HepG2 (cell line): ENCODE data around the gene PIANP. TPM values are rescaled to one million over a fixed set of nuclear protein-coding genes. Genes with fewer than 3 reads are reported as not detected.
A peak's percentile ranks its signal among the peaks of the same experiment; 100 is the strongest.

ENCODE experiments used
- BCL6 ChIP-seq: IDR thresholded peaks from 2 replicates; pipeline ENCODE4 v1.6.1; 2016; ENCODE audit warnings: missing genetic modification reagents, missing compliant biosample characterization
- BRD4 ChIP-seq: sonication (generic); formaldehyde crosslinking; IDR thresholded peaks from 2 replicates; pipeline ENCODE4 v1.4.0; 2020; ENCODE audit warnings: missing genetic modification reagents
- FOXA3 ChIP-seq: IDR thresholded peaks from 2 replicates; pipeline ENCODE4 v1.6.1; 2016; ENCODE audit warnings: missing genetic modification reagents, missing compliant biosample characterization
- GFI1 ChIP-seq: sonication (generic); formaldehyde crosslinking; IDR thresholded peaks from 2 replicates; pipeline ENCODE4 v1.5.0; 2020; ENCODE audit warnings: missing genetic modification reagents, mild to moderate bottlenecking, borderline replicate concordance
- HNF1B ChIP-seq: sonication (generic); formaldehyde crosslinking; IDR thresholded peaks from 2 replicates; pipeline ENCODE4 v1.5.1; 2020; ENCODE audit warnings: mild to moderate bottlenecking, moderate library complexity, missing genetic modification reagents
- JDP2 ChIP-seq: sonication (generic); formaldehyde crosslinking; IDR thresholded peaks from 2 replicates; pipeline ENCODE4 v1.8.1; 2022; ENCODE audit warnings: missing genetic modification reagents, borderline replicate concordance
- MTF2 ChIP-seq: sonication (generic); formaldehyde crosslinking; IDR thresholded peaks from 2 replicates; pipeline ENCODE4 v1.5.0; 2020; ENCODE audit warnings: missing genetic modification reagents, borderline replicate concordance
- POLR2AphosphoS5 ChIP-seq: IDR thresholded peaks from 2 replicates; pipeline ENCODE4 v1.6.1; 2012; ENCODE audit warnings: low read depth, low read length
- SNAPC4 ChIP-seq: sonication (generic); formaldehyde crosslinking; IDR thresholded peaks from 2 replicates; pipeline ENCODE4 v1.4.0; 2020; ENCODE audit warnings: mild to moderate bottlenecking, missing genetic modification reagents
- THRA ChIP-seq: sonication (generic); formaldehyde crosslinking; IDR thresholded peaks from 2 replicates; pipeline ENCODE4 v1.4.0; 2020; ENCODE audit warnings: missing genetic modification reagents, borderline replicate concordance
- ZBTB26 ChIP-seq: IDR thresholded peaks from 2 replicates; pipeline ENCODE4 v1.6.1; 2016; ENCODE audit warnings: missing compliant biosample characterization, missing genetic modification reagents, borderline replicate concordance
- ZBTB46 ChIP-seq: sonication (generic); formaldehyde crosslinking; IDR thresholded peaks from 2 replicates; pipeline ENCODE4 v1.4.0; 2020; ENCODE audit warnings: mild to moderate bottlenecking, missing genetic modification reagents, borderline replicate concordance
- ZMAT5 ChIP-seq: sonication (generic); formaldehyde crosslinking; IDR thresholded peaks from 2 replicates; pipeline ENCODE4 v1.5.0; 2020; ENCODE audit warnings: mild to moderate bottlenecking, low read depth, missing genetic modification reagents, borderline replicate concordance
- ZMYM4 ChIP-seq: sonication (generic); formaldehyde crosslinking; IDR thresholded peaks from 2 replicates; pipeline ENCODE4 v1.8.1; 2023; ENCODE audit warnings: mild to moderate bottlenecking, missing genetic modification reagents
- ZNF101 ChIP-seq: sonication (generic); formaldehyde crosslinking; IDR thresholded peaks from 2 replicates; pipeline ENCODE4 v1.4.0; 2020; ENCODE audit warnings: mild to moderate bottlenecking, low read depth, missing genetic modification reagents, borderline replicate concordance
- ZNF709 ChIP-seq: sonication (generic); formaldehyde crosslinking; IDR thresholded peaks from 2 replicates; pipeline ENCODE4 v1.5.0; 2020; ENCODE audit warnings: mild to moderate bottlenecking, missing genetic modification reagents
- polyA plus RNA-seq, 8 experiments: library from polyadenylated mRNA; depleted of rRNA in 3 of 8; stranded (reverse) in 7 of 8; unstranded in 1 of 8; fragments of >200 nt; fragmentation: Illumina TruSeq in 4 of 8; extraction: Trizol in 4 of 8; gene quantifications; 2 replicates each; pipeline versions ENCODE4 v1.2.1 to v1.2.3, GENCODE V29; 2011 to 2016; ENCODE audit warnings: low read depth in 4 of 8, missing spikeins in 1 of 8, mixed read lengths in 1 of 8; ENCODE audit not compliant: insufficient read depth in 1 of 8
- total RNA-seq, 5 experiments: library from RNA; depleted of rRNA; stranded (reverse); fragments of >200 nt; fragmentation: Illumina TruSeq; extraction: Trizol; gene quantifications; 2 replicates each; pipeline ENCODE4 v1.2.3, GENCODE V29; 2016; ENCODE audit warnings: low read depth in 1 of 5

The PIANP gene
- total and polyA plus RNA-seq, 2 of the 13 experiments (the other 11 are each of a cell fraction or from before 2014, with no cell fraction given) = not detected

GRCh38 chr12:6688543-6688998, 12.0 kb downstream of the PIANP start (continued):
- no peak for TF ChIP-seq THRA (CRISPR knock-in tag)
- TF ChIP-seq ZBTB46 (CRISPR knock-in tag) = no peak
- TF ChIP-seq ZNF709 (CRISPR knock-in tag) = no peak
- no peak for TF ChIP-seq GFI1 (CRISPR knock-in tag)
- TF ChIP-seq BRD4 = peak; percentile 75; the same call in 1 of the 2 replicates
- no peak for TF ChIP-seq ZNF101 (CRISPR knock-in tag)
- TF ChIP-seq SNAPC4 (CRISPR knock-in tag) = no peak
- TF ChIP-seq JDP2 (CRISPR knock-in tag) = no peak
- peak; percentile 85; the same call in 1 of the 2 replicates for TF ChIP-seq MTF2 (CRISPR knock-in tag)
- TF ChIP-seq ZMYM4 (CRISPR knock-in tag) = peak; percentile 16; the same call in 1 of the 2 replicates
- no peak for TF ChIP-seq ZBTB26 (CRISPR knock-in tag)
- TF ChIP-seq ZMAT5 (CRISPR knock-in tag) = no peak
- no peak; the same call in 1 of the 2 replicates for TF ChIP-seq POLR2AphosphoS5
- no peak for TF ChIP-seq BCL6 (CRISPR knock-in tag)
- peak; percentile 53; the same call in 1 of the 2 replicates for TF ChIP-seq HNF1B
- no peak for TF ChIP-seq FOXA3 (CRISPR knock-in tag)
